ENCODE results near the gene MTA2.
"Not testable (repeated sequence)": the region's sequence is repeated elsewhere in the genome, so short reads cannot be mapped to it uniquely, and the experiment has no call there.

GRCh38 chr11:62559626-62560025, 42.0 kb downstream of the MTA2 start:
- TF ChIP-seq, protein P1, sequence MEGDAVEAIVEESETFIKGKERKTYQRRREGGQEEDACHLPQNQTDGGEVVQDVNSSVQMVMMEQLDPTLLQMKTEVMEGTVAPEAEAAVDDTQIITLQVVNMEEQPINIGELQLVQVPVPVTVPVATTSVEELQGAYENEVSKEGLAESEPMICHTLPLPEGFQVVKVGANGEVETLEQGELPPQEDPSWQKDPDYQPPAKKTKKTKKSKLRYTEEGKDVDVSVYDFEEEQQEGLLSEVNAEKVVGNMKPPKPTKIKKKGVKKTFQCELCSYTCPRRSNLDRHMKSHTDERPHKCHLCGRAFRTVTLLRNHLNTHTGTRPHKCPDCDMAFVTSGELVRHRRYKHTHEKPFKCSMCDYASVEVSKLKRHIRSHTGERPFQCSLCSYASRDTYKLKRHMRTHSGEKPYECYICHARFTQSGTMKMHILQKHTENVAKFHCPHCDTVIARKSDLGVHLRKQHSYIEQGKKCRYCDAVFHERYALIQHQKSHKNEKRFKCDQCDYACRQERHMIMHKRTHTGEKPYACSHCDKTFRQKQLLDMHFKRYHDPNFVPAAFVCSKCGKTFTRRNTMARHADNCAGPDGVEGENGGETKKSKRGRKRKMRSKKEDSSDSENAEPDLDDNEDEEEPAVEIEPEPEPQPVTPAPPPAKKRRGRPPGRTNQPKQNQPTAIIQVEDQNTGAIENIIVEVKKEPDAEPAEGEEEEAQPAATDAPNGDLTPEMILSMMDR (conservative IDR thresholded peaks at IDR 0.05; ENCODE audit: low read depth, low read length), result not testable (repeated sequence)
- not testable (repeated sequence) for TF ChIP-seq EZH2 (IDR thresholded peaks at IDR 0.05; ENCODE audit: borderline replicate concordance, low read depth, low read length, poor library complexity, severe bottlenecking)

Data from A673 (cell line).